PFSK-1 (cell line): ENCODE data around the gene AMHR2.

ENCODE experiments used
- FOXP2 ChIP-seq: optimal IDR thresholded peaks from 2 replicates; pipeline ENCODE3; 2011; ENCODE audit warnings: borderline replicate concordance, control low read depth, inconsistent platforms; ENCODE audit not compliant: insufficient read depth; ENCODE audit errors: extremely low read length, extremely low read depth
- POLR2AphosphoS5 ChIP-seq: IDR thresholded peaks from 2 replicates; pipeline ENCODE4 v1.6.1; 2012; ENCODE audit warnings: low read depth, mild to moderate bottlenecking, control low read depth, low read length, moderate library complexity
- REST ChIP-seq, 2 experiments: IDR thresholded peaks; 2 replicates each; pipeline versions ENCODE4 v1.6.1 to v1.8.0; 2011 to 2012; ENCODE audit warnings: low read depth in 2 of 2, low read length in 2 of 2, control low read depth in 1 of 2, inconsistent platforms in 1 of 2, mild to moderate bottlenecking in 1 of 2, moderate library complexity in 1 of 2; ENCODE audit not compliant: insufficient read depth in 1 of 2
- SIN3A ChIP-seq: IDR thresholded peaks from 2 replicates; pipeline ENCODE4 v1.6.1; 2012; ENCODE audit warnings: mild to moderate bottlenecking, low read length, moderate library complexity, borderline replicate concordance; ENCODE audit not compliant: insufficient read depth
- TAF1 ChIP-seq: IDR thresholded peaks from 2 replicates; pipeline ENCODE4 v1.6.1; 2012; ENCODE audit warnings: low read length, control low read depth, borderline replicate concordance; ENCODE audit not compliant: insufficient read depth

DNA sequence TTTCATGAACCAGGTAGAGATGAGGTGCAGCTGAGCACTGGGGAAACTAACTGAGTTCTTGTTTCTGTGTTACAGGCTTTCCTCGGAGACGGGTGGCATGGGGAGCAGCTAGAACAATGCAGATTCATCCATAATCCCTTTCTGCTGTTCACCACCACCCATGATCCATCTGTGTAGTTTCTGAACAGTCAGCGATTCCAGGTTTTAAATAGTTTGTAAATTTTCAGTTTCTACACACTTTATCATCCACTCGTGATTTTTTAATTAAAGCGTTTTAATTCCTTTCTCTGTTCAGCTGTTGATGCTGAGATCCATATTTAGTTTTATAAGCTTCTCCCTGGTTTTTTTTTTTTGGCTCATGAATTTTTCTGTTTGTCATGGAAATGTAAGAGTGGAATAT is 55.7 kb downstream of the AMHR2 start:
- no peak for TF ChIP-seq REST (IDR thresholded peaks at IDR 0.05; ENCODE audit: insufficient read depth in 1 of 2, low read depth in 2 of 2, low read length in 2 of 2)
- TF ChIP-seq TAF1: no peak
- TF ChIP-seq POLR2AphosphoS5: 0 out of 2 replicates have a peak, but pooled peaks have one; percentile 47
- TF ChIP-seq SIN3A: no peak
- no peak for TF ChIP-seq FOXP2
